K562 (cell line): ENCODE results near the gene OPCML. TPM values are rescaled to one million over a fixed set of nuclear protein-coding genes. Genes with fewer than 3 reads are reported as not detected.

ENCODE experiments used
- ATAC-seq: fragments of 200-7000 bp; cut with Tn5 transposase; 3 replicates; pipeline ENCODE4 v1.9.1; 2020; ENCODE audit warnings: moderate library complexity
- BruUV-seq: library from RNA; stranded (reverse); fragments of 400-500 nt; replicated peaks from 2 replicates; lab custom pipeline; 2021; lab: Mats Ljungman, UMichigan
- CTCF ChIA-PET: fragments of 300-600 bp; formaldehyde crosslinking; extraction: SDS; loops from one replicate; lab custom pipeline; 2021; ENCODE audit warnings: low intra/inter-chr PET ratio; lab: Yijun Ruan, JAX
- POLR2A ChIA-PET: fragments of 300-600, 350-650 bp; sonication (Branson Sonifier 250); formaldehyde crosslinking; extraction: SDS; loops from one replicate; lab custom pipeline; 2021; ENCODE audit warnings: antibody characterized with exemption, inconsistent platforms; lab: Yijun Ruan, JAX
- DNase-seq, 4 experiments: peaks; one replicate each; pipeline versions ENCODE4 v3.0.0 to v3.0.0-alpha.2; 2011 to 2018; ENCODE audit warnings: low spot score in 3 of 4, mixed read lengths in 3 of 4; ENCODE audit errors: extremely low read depth in 1 of 4
- FAIRE-seq: peaks from 2 replicates; lab custom pipeline; 2011; peaks lifted over from hg19 to GRCh38; lab: Jason Lieb, UNC
- H2AFZ ChIP-seq: 2 replicates; pipeline ENCODE4 v1.6.0; 2011; ENCODE audit warnings: low read depth, low read length, control low read depth, inconsistent platforms
- H3K27ac ChIP-seq: fragments of 200-600 bp; 3 replicates; pipeline ENCODE4 v1.8.0; 2011; ENCODE audit warnings: low read depth, mild to moderate bottlenecking, control low read depth, inconsistent platforms, low read length, moderate library complexity, mixed read lengths; ENCODE audit errors: extremely low read depth
- H3K27me3 ChIP-seq, 2 experiments: fragments of 300-600 bp in 1 of 2; 2 replicates in 1 of 2; 3 replicates in 1 of 2; pipeline versions ENCODE4 v1.6.0 to v1.8.0; 2011; ENCODE audit warnings: inconsistent platforms in 2 of 2, low read length in 2 of 2, mild to moderate bottlenecking in 1 of 2, mixed read lengths in 1 of 2, moderate library complexity in 1 of 2; ENCODE audit not compliant: control insufficient read depth in 2 of 2, insufficient read depth in 2 of 2
- H3K36me3 ChIP-seq: fragments of 300-600 bp; 3 replicates; pipeline ENCODE4 v1.8.0; 2011; ENCODE audit warnings: mild to moderate bottlenecking, low read length, inconsistent platforms; ENCODE audit not compliant: control insufficient read depth, insufficient read depth
- H3K4me1 ChIP-seq, 2 experiments: fragments of 200-600 bp in 1 of 2; replicated peaks in 1 of 2; 2 replicates in 1 of 2; 3 replicates in 1 of 2; pipeline versions ENCODE4 v1.5.1 to v1.8.0; 2011; ENCODE audit warnings: inconsistent platforms in 2 of 2, low read length in 2 of 2, mild to moderate bottlenecking in 1 of 2, mixed read lengths in 1 of 2, moderate library complexity in 1 of 2; ENCODE audit not compliant: control insufficient read depth in 2 of 2, insufficient read depth in 2 of 2
- H3K4me2 ChIP-seq: 2 replicates; pipeline ENCODE4 v1.6.1; 2011; ENCODE audit warnings: low read length, control low read depth, inconsistent platforms, mixed read lengths; ENCODE audit not compliant: insufficient read depth
- H3K4me3 ChIP-seq: fragments of 200-600 bp; sonication (generic), shearing (Covaris generic); 2 replicates; pipeline ENCODE4 v1.5.1; 2016; ENCODE audit warnings: control low read depth, inconsistent platforms
- H3K79me2 ChIP-seq: fragments of 200-600 bp; 3 replicates; pipeline ENCODE4 v1.8.0; 2011; ENCODE audit warnings: low read length, inconsistent platforms; ENCODE audit not compliant: control insufficient read depth, insufficient read depth
- H3K9ac ChIP-seq, 2 experiments: 2 replicates each; pipeline versions ENCODE4 v1.6.0 to v1.6.1; 2011; ENCODE audit warnings: low read depth in 2 of 2, low read length in 2 of 2, control low read depth in 1 of 2, inconsistent platforms in 1 of 2, mild to moderate bottlenecking in 1 of 2, mixed read lengths in 1 of 2; ENCODE audit not compliant: insufficient read depth in 1 of 2
- H3K9me1 ChIP-seq: one replicate; pipeline ENCODE4 v1.6.0; 2011; ENCODE audit warnings: inconsistent platforms, mild to moderate bottlenecking, low read length, moderate library complexity; ENCODE audit not compliant: control insufficient read depth, insufficient read depth
- H3K9me3 ChIP-seq: replicated peaks from 2 replicates; pipeline ENCODE4 v1.5.1; 2011; ENCODE audit warnings: low read depth, low read length, inconsistent platforms; ENCODE audit not compliant: control insufficient read depth, insufficient read depth
- H4K20me1 ChIP-seq: replicated peaks from 2 replicates; pipeline ENCODE4 v1.6.1; 2011; ENCODE audit warnings: low read length, inconsistent platforms, mixed read lengths; ENCODE audit not compliant: control insufficient read depth, insufficient read depth
- CHD1 ChIP-seq: fragments of 200-600 bp; sonication (generic); IDR thresholded peaks from one replicate; pipeline ENCODE4 v1.6.1; 2012; ENCODE audit warnings: mild to moderate bottlenecking, moderate library complexity, low read length, inconsistent platforms
- MXI1 ChIP-seq: IDR thresholded peaks from 2 replicates; pipeline ENCODE4 v1.6.1; 2011; ENCODE audit warnings: low read depth, mild to moderate bottlenecking, improper control_type of control experiment, low read length
- NFE2L1 ChIP-seq: fragments of 450-650 bp; IDR thresholded peaks from 2 replicates; pipeline ENCODE4 v1.6.1; 2016; ENCODE audit warnings: missing genetic modification characterization, low read depth, mild to moderate bottlenecking, missing compliant biosample characterization, moderate library complexity, borderline replicate concordance
- NR2C2 ChIP-seq, 2 experiments: fragments of 200-800 bp in 1 of 2; sonication (Bioruptor generic) in 1 of 2; sonication (generic) in 1 of 2; formaldehyde crosslinking in 1 of 2; IDR thresholded peaks; 2 replicates each; pipeline versions ENCODE4 v1.6.1 to v1.8.0; 2016 to 2022; ENCODE audit warnings: mild to moderate bottlenecking in 1 of 2, missing compliant biosample characterization in 1 of 2, missing genetic modification characterization in 1 of 2, missing genetic modification reagents in 1 of 2
- WGBS: fragments of 100-300 bp; shearing (Covaris generic); methylation state at CpG from one replicate; pipeline ENCODE4 v1.1.6; 2016; ENCODE audit warnings: low coverage, mixed read lengths; ENCODE audit not compliant: insufficient coverage; ENCODE audit errors: missing lambda C conversion rate; 5-methylcytosine and 5-hydroxymethylcytosine counted together
- in situ Hi-C: fragments of 300-500 bp; cut with MboI; formaldehyde crosslinking; loops from 4 replicates; pipeline ENCODE4 v1.15.0; 2018; ENCODE audit warnings: inconsistent platforms, mixed read lengths
- intact Hi-C: fragments of 100-400 bp; cut with micrococcal nuclease; formaldehyde crosslinking; loops from 2 replicates; pipeline ENCODE4 v1.14.2; 2022
- polyA plus RNA-seq, 8 experiments: library from polyadenylated mRNA; depleted of rRNA in 4 of 8; stranded (reverse) in 5 of 8; unstranded in 3 of 8; fragments of >200 nt; fragmentation: Nextera tagmentation in 2 of 8; fragmentation: Illumina TruSeq in 1 of 8; extraction: Ambion mirVana in 2 of 8; extraction: Trizol in 1 of 8; gene quantifications; 2 replicates each; pipeline versions ENCODE4 v1.2.1 to v1.2.3, GENCODE V29; 2011 to 2014; ENCODE audit warnings: inconsistent platforms in 1 of 8, missing spikeins in 1 of 8
- total RNA-seq, 7 experiments: library from RNA; depleted of rRNA in 6 of 7; stranded (reverse); fragments of >200 nt in 6 of 7; fragmentation: Illumina TruSeq in 2 of 7; extraction: Trizol in 2 of 7; gene quantifications; 2 replicates each; pipeline versions ENCODE4 v1.2.1 to v1.2.3, GENCODE V29; 2011 to 2021; ENCODE audit warnings: low replicate concordance in 1 of 7

OPCML gene
- total and polyA plus RNA-seq, 9 of the 15 experiments (the other 6 are each of a cell fraction or from before 2014, with no cell fraction given), result not detected

DNA sequence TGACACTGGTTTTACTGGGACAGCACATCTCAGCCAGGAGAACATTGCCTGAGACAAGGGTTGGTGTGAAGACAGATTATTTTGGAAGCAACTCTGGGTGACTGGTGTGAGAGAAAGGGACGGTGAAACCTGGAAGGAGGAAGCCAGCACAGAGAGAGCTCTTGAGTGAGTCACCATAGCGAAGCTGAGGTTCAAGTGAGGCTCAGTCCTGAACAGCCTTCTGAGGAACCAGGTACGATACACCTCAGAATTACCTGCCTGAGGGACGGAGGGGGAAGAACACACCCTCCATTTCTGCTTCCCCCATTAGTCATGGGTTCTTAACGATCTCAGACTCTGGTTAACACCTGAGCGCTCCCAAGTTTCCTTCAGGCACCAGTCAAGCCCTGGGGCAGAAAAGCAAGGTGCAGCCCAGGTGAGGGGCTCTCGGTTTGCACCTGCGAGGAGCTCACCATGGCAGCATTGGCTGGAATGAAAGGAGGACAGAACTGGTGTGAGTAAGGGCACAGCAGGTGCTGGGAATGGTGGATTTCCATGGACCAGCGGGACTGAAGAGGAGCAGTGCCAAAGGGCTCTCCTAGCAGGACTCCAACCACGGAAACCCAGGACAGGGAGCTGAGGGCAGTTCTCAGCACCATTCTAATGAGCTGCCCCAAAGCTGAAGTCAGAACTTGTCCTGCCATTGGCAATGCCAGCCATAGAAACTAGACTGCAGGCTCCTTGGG lies 459.3 kb downstream of the OPCML start:
- Histone ChIP-seq H3K4me1 (no peaks in the 10 kb centered on the region), H3K79me2 (no peaks in the 10 kb centered on the region)
- no TSS peak for BruUV-seq

DNA sequence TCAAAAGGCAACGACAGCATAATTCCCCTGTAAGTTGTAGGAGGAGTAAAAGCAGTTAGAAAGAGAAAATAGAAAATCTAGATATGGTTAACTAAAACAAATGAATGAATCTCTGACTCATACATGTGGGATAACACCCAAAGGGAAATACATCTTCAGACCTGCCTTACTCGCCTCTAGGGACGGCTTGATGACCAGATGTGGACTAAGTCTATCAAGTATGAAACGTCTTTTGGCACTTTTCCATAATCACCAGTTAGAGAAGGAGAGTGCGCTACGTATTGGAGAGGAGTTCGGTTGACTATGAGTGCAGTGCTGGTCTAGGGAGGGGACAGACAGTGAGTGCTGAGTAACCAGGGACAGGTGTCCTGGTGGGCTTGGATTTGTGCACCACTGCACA lies 459.9 kb downstream of the OPCML start:
- Histone ChIP-seq H3K27ac (no peak overlapping the region), H3K79me2 (no peaks in the 10 kb centered on the region), H4K20me1 (no peaks in the 10 kb centered on the region), H3K36me3 (no peaks in the 10 kb centered on the region), H3K9me1 (no peaks in the 10 kb centered on the region), H3K9ac (no peak overlapping the region), H3K4me1 (no peaks in the 10 kb centered on the region), H3K27me3 (no peaks in the 10 kb centered on the region), H3K9me3 (no peaks in the 10 kb centered on the region), H3K4me2 (no peak overlapping the region), H3K4me3 (no peak overlapping the region), H2AFZ (no peak overlapping the region)
- ChIA-PET POLR2A (no interaction called here), CTCF (no interaction called here)
- DNase-seq (no peak), ATAC-seq (no peak), FAIRE-seq (no peak)
- in situ Hi-C loops (loop anchor here (10.0 kb wide), 1 partner anchor 752 kb away; no protein-coding TSS in a partner anchor), intact Hi-C loops (loop anchor here (10.0 kb wide), 1 partner anchor 852 kb away; no protein-coding TSS in a partner anchor)
- TF ChIP-seq NFE2L1 (tag) (no peak), CHD1 (no peak)
- 3% methylated on average over 7 of the region's 7 CpGs for WGBS
- BruUV-seq, result no TSS peak

More for the DNA sequence above, 459.3 kb downstream of the OPCML start:
- H3K9me1 ChIP-seq, result no peaks in the 10 kb centered on the region
- ChIA-PET CTCF (no interaction called here), POLR2A (no interaction called here)
- WGBS, result 1% methylated on average over 10 of the region's 10 CpGs
- H3K9me3 ChIP-seq, result no peaks in the 10 kb centered on the region
- H3K36me3 ChIP-seq, result no peaks in the 10 kb centered on the region
- H3K27me3 ChIP-seq, result no peaks in the 10 kb centered on the region
- FAIRE-seq, result no peak
- no peaks in the 10 kb centered on the region for H4K20me1 ChIP-seq
- no peak for ATAC-seq
- no peak overlapping the region for H2AFZ ChIP-seq
- intact Hi-C loops (loop anchor here (10.0 kb wide), 1 partner anchor 852 kb away; no protein-coding TSS in a partner anchor), in situ Hi-C loops (loop anchor here (10.0 kb wide), 1 partner anchor 752 kb away; no protein-coding TSS in a partner anchor)
- no peak overlapping the region for H3K4me2 ChIP-seq
- no peak overlapping the region for H3K9ac ChIP-seq
- no peak overlapping the region for H3K4me3 ChIP-seq
- DNase-seq, result no peak
- TF ChIP-seq MXI1, result no peak
- TF ChIP-seq NR2C2 (CRISPR knock-in tag; IDR thresholded peaks at IDR 0.05), result no peak
- no peak for TF ChIP-seq NR2C2 (tag; IDR thresholded peaks at IDR 0.05)
- H3K27ac ChIP-seq, result no peak overlapping the region
